Activated CD8-positive, alpha-beta T cell treated with anti-CD3 and anti-CD28 coated beads for 36 hours (primary cell): ENCODE measurements around the gene KIF17. TPM values are rescaled to one million over a fixed set of nuclear protein-coding genes. Genes with fewer than 3 reads are reported as not detected.
A peak's percentile ranks its signal among the peaks of the same experiment; 100 is the strongest.

ENCODE experiments used
- ATAC-seq: fragments of 200-7000 bp; cut with Tn5 transposase; one replicate; pipeline ENCODE4 v1.10.0; 2021; ENCODE audit warnings: mild to moderate bottlenecking, moderate library complexity
- CTCF ChIA-PET: fragments of 350-600 bp; sonication (Branson Sonifier 250); formaldehyde crosslinking; loops from one replicate; lab custom pipeline; 2021; ENCODE audit warnings: antibody characterized with exemption; lab: Charles Lee
- POLR2A ChIA-PET: fragments of 350-600 bp; sonication (Branson Sonifier 250); formaldehyde crosslinking; loops from one replicate; lab custom pipeline; 2021; ENCODE audit warnings: antibody characterized with exemption; lab: Charles Lee
- DNase-seq: peaks from one replicate; pipeline ENCODE4 v3.0.0-alpha.2; 2020
- H3K27ac Mint-ChIP-seq: one replicate; pipeline ENCODE4 v1.8.0; 2021; ENCODE audit warnings: mild to moderate bottlenecking, mixed read lengths
- H3K27me3 Mint-ChIP-seq: one replicate; pipeline ENCODE4 v1.8.0; 2021; ENCODE audit warnings: mixed read lengths
- H3K36me3 Mint-ChIP-seq: one replicate; pipeline ENCODE4 v1.8.0; 2021; ENCODE audit warnings: low read depth, mixed read lengths
- H3K4me1 Mint-ChIP-seq: one replicate; pipeline ENCODE4 v1.8.0; 2021; ENCODE audit warnings: low read depth, mixed read lengths
- H3K4me3 Mint-ChIP-seq: one replicate; pipeline ENCODE4 v1.8.0; 2021; ENCODE audit warnings: mild to moderate bottlenecking, moderate library complexity, mixed read lengths
- H3K9me3 Mint-ChIP-seq: one replicate; pipeline ENCODE4 v1.8.0; 2021; ENCODE audit warnings: mixed read lengths
- intact Hi-C: fragments of 100-400 bp; cut with micrococcal nuclease; formaldehyde crosslinking; loops from one replicate; pipeline ENCODE4 v1.10.0; 2022
- total RNA-seq, 2 experiments: library from RNA; stranded (reverse); gene quantifications; one replicate each; pipeline ENCODE4 v1.2.3, GENCODE V29; 2021
- TF ChIP-seq, protein P1 (sequence below): fragments of 200-600 bp; IDR thresholded peaks from one replicate; pipeline ENCODE4 v1.8.0; 2022; ENCODE audit warnings: antibody characterized with exemption, mild to moderate bottlenecking

The KIF17 gene
- total RNA-seq, 2 experiments from 2014 or later = not detected

DNA sequence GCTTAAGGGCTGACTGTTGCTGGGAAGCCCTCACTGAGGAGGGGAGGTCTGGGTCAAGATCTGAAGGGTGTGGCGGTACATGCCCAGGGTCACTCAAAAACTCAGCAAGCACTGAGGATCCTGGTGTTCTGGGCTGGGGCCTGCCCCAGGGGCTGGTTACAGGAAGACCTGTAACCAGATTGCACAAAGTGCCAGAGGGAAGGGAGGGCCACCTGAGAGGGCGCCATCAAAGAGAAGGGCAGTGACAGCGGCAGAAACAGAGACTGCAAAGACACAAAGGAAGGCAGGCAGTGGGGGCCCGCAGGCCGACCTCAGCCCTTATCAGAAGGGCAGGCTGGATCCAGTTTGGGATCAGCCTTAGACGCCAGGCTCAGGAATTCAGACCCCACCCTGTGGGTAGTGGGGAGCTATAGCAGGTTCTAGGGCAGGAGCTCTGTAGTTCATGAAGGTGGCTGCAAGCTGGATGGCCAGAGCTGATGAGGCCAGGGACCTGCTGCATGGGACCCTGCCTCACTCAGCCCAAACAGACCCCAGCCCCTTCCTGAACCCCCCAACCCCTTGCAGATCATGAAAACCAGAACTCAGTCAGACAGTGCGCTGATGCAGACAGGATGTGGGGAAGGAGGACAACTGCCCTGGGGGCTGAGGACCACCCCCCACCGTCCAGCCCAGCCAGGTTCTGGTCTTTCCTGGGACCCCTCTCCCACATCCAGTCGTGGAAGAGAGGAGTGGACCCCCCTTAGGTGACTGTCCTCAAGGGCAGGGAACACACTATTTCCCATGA, 10.8 kb upstream of the KIF17 start:
- H3K27ac Mint-ChIP-seq = no peak overlapping the region
- H3K27me3 Mint-ChIP-seq = peaks cover 26% of the 10 kb centered on the region
- ATAC-seq (no peak), DNase-seq (no peak)
- H3K4me1 Mint-ChIP-seq = peaks cover 15% of the 10 kb centered on the region
- intact Hi-C loops = no loop called here
- ChIA-PET POLR2A (interaction anchor here (1.2 kb wide), 1 partner anchor 10 kb away, joined by 4 read pairs; the partner anchor contains the start of gene KIF17), CTCF (interaction anchor here (3.0 kb wide), 1 partner anchor 31 kb away, joined by 19 read pairs; no protein-coding TSS in a partner anchor)
- H3K9me3 Mint-ChIP-seq = no peaks in the 10 kb centered on the region
- no peak overlapping the region for H3K4me3 Mint-ChIP-seq
- no peaks in the 10 kb centered on the region for H3K36me3 Mint-ChIP-seq
- TF ChIP-seq, protein P1, sequence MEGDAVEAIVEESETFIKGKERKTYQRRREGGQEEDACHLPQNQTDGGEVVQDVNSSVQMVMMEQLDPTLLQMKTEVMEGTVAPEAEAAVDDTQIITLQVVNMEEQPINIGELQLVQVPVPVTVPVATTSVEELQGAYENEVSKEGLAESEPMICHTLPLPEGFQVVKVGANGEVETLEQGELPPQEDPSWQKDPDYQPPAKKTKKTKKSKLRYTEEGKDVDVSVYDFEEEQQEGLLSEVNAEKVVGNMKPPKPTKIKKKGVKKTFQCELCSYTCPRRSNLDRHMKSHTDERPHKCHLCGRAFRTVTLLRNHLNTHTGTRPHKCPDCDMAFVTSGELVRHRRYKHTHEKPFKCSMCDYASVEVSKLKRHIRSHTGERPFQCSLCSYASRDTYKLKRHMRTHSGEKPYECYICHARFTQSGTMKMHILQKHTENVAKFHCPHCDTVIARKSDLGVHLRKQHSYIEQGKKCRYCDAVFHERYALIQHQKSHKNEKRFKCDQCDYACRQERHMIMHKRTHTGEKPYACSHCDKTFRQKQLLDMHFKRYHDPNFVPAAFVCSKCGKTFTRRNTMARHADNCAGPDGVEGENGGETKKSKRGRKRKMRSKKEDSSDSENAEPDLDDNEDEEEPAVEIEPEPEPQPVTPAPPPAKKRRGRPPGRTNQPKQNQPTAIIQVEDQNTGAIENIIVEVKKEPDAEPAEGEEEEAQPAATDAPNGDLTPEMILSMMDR = no peak

DNA sequence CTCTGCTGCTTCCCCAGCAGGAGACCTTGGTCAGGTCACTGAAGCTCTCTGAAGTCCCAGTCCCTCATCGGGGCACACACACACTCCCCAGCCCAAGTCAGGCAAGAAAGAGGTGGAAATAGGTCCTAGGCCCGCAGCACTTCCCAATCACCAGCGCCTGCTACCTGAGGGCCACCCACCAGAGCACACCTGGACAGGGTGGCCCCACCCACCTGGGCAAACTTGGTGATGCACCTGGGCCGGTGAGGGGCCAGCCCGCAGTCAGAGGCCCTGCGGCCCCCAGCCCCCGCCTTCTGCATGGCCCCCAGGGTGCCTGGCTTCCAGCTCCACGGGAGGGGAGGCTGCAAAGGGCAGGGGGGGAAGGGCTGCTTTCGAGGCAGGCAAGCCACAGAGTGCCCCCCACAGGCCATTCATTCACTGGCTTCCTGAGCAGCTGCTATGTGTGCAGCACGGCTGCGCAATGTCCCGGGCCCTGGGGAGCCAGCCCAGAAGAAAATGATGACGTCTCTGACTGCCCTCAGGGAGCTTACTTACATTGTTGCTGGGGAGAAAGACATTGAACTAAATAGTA, 10.0 kb upstream of the KIF17 start:
- ChIA-PET POLR2A (interaction anchor here (0.6 to 1.2 kb wide), 2 partner anchors 10 to 83 kb away, joined by 3 to 4 read pairs; partner anchors contain the start of gene KIF17), CTCF (interaction anchor here (3.0 kb wide), 1 partner anchor 30 kb away, joined by 19 read pairs; no protein-coding TSS in a partner anchor)
- Mint-ChIP-seq H3K4me1 (peaks cover 9% of the 10 kb centered on the region), H3K36me3 (no peaks in the 10 kb centered on the region), H3K4me3 (no peak overlapping the region), H3K9me3 (no peaks in the 10 kb centered on the region), H3K27ac (no peak overlapping the region), H3K27me3 (peaks cover 26% of the 10 kb centered on the region)
- intact Hi-C loops = no loop called here
- ATAC-seq (no peak), DNase-seq (peak; percentile 44)
- TF ChIP-seq, protein P1 = no peak

DNA sequence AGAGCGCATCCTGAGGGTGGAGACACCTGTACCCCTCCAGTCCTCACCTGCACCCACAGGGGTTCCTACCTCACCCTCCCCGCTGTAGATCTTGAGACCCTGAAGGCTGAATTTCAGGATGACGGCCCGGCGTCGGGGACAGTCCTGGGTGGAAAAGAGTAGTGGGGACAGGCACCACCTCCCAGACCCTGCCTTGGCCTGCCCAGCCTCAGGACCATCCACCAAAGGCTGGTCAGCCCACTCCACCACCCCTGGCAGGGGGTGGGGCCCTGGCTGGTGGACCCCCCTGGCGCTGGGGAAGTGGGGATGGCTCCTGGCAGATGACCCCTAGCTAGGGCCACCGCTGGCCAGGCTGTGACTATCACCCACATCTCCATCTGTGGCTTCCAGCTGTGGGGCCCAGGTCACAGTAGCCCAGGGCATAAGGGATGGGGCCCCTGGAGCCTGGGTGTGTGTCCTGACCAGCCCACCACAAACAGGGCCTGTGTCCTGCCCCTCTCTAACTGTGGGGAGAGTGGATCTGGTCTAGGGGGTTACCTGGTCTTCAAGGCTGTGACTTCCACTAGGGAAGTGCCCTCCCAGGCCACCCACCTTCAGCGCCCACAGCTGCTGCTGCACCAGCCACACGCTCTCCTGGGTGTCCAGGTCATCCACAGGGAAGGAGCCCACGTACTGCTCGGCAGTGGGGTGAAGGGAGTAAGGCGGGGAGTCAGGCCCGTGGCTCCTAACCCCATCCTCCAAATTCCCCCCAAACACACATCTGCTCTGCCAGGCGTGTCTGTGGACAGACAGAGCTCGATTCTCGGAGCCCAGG, 9.3 kb upstream of the KIF17 start:
- ATAC-seq (no peak), DNase-seq (no peak)
- intact Hi-C loops = no loop called here
- peaks cover 4% of the 10 kb centered on the region for H3K4me1 Mint-ChIP-seq
- H3K27ac Mint-ChIP-seq = no peak overlapping the region
- H3K36me3 Mint-ChIP-seq = no peaks in the 10 kb centered on the region
- H3K9me3 Mint-ChIP-seq = no peaks in the 10 kb centered on the region
- peaks cover 24% of the 10 kb centered on the region for H3K27me3 Mint-ChIP-seq
- no peak overlapping the region for H3K4me3 Mint-ChIP-seq
- TF ChIP-seq, protein P1 = no peak
- CTCF ChIA-PET = interaction anchor here (3.0 kb wide), 1 partner anchor 30 kb away, joined by 19 read pairs; no protein-coding TSS in a partner anchor
- POLR2A ChIA-PET = interaction anchor here (0.6 to 1.2 kb wide), 2 partner anchors 9 to 84 kb away, joined by 3 to 4 read pairs; partner anchors contain the start of gene KIF17

DNA sequence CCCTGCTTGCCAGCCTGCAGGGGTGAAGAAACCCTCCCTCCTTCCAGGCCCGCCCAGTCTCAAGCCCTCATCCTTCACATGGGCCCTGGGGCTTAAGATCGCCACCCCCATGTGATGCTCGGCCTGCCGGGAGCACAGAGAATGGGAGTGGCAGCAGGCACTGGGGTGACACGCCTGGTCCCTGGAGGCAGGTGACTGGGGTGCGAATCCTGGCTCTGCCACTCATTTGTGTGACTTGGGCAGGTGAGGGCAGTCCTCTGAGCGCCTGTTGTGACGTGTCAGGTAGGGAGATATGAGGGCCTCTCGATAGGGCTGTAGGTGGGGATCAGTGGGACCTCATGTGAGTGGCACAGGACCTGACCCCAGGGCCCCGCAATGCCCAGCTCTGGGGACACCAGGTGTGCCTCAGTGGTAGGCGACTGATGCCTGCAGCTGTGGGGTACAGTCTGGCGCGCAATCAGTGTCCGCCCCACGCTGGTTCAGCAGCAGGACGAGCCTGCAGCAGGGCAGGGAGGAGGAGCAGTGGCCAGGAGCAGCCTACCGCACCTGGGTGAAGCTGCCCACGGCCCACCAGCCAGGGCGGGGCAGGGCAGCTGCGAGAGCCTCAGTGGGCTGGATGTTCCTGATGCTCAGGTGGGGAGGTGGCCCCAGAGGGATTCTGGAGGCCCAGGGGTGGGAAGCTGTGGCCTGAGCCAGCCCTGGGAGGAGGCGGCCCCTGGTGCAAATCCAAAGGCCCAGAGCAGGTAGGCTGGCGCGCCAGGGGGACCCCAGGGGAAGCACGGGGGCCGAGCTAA, 8.5 kb upstream of the KIF17 start:
- peaks cover 4% of the 10 kb centered on the region for H3K4me1 Mint-ChIP-seq
- H3K4me3 Mint-ChIP-seq = no peak overlapping the region
- ATAC-seq (no peak), DNase-seq (no peak)
- H3K27me3 Mint-ChIP-seq = peaks cover 23% of the 10 kb centered on the region
- ChIA-PET POLR2A (no interaction called here), CTCF (no interaction called here)
- no peaks in the 10 kb centered on the region for H3K36me3 Mint-ChIP-seq
- TF ChIP-seq, protein P1 = no peak
- H3K27ac Mint-ChIP-seq = no peak overlapping the region
- intact Hi-C loops = no loop called here
- no peaks in the 10 kb centered on the region for H3K9me3 Mint-ChIP-seq
